Dermis blood vessel endothelial cell (primary cell): ENCODE measurements around the gene KCNK17. TPM values are rescaled to one million over a fixed set of nuclear protein-coding genes. Genes with fewer than 3 reads are reported as not detected.

ENCODE experiments used
- DNase-seq: peaks from one replicate; pipeline ENCODE4 v3.0.0; 2010
- total RNA-seq: library from RNA; depleted of rRNA; stranded (reverse); fragments of >200 nt; gene quantifications from 2 replicates; pipeline ENCODE4 v1.2.3, GENCODE V29; 2014

KCNK17 gene
- total RNA-seq, 1 donor from 2014 or later: not detected

- no peak for DNase-seq
Observed at GRCh38 chr6:39335780-39336545, 21.7 kb upstream of the KCNK17 start.

DNA sequence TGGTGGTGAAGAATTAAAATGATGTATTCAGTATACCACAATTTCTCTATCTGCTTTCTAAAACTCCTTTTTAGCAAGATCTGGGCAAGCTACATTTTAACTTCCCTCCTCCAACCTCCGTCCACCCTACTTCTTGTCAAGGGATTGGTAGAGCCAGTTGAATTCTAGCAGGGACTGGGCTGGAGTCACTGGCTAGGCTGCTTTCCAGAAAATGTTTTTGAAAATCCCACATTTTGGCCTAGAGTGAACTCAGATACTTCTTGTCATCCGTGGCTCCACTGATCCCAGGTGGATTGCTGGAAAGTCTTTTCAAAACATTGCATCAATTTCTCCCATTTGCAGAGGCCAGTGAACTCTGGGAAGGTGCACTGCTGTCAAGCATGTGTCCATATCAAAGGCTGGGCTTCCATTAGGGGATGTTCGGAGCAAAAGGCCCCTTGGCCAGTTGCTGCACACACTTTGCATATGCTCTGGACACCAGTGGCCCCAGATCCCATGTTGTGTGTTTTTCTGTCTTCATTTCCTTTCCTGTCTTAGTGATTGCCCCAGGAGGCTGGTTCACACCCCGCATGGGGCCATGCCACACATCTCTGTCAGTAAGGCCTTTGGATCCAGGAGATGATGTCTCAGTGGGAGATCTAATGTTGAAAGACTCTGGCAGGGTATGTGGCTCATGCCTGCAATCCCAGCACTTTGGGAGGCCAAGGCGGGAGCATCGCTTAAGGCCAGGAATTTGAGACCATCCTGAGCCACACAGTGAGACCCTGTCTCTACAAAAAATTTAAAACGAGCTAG, 19.6 kb upstream of the KCNK17 start:
- DNase-seq: no peak

GRCh38 chr6:39330476-39330875, 16.3 kb upstream of the KCNK17 start:
- DNase-seq: no peak

GRCh38 chr6:39330057-39330456, 15.8 kb upstream of the KCNK17 start:
- no peak for DNase-seq

GRCh38 chr6:39328066-39328465, 13.8 kb upstream of the KCNK17 start:
- DNase-seq: no peak

GRCh38 chr6:39327507-39327906, 13.3 kb upstream of the KCNK17 start:
- DNase-seq: no peak

DNA sequence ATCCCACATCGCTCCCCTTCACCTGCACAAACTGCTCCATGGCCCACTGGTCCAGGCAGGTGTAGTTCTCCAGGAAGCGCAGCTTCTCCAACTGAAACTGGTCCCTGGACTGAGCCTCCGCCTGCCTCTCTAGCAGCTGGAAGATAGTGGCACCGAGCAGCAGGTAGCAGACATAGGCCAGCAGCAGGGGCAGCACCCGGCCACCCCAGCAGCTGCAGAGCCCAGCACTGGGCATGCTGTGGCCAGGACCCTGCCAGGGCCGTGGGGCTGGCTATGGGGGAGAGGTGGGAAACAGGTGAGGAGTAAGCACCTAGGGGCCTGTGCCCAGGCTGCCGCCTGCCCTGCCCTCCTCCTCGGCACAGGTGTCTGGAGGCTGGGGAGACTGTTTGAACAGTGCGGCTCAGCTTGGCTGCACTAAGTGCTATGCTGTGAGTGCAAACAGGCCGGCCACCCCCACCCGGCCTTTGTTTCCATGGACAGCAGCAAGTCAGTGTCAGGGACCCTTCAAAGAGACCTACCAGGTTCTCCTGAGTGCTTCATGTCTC, 8.2 kb upstream of the KCNK17 start, which contains the start of gene KCNK16:
Gene KCNK16, minus strand, starts transcription at position 397 of the 545 bp plus-strand sequence. Its CDS starts 162 bp downstream, at position 235.
- no peak for DNase-seq

DNA sequence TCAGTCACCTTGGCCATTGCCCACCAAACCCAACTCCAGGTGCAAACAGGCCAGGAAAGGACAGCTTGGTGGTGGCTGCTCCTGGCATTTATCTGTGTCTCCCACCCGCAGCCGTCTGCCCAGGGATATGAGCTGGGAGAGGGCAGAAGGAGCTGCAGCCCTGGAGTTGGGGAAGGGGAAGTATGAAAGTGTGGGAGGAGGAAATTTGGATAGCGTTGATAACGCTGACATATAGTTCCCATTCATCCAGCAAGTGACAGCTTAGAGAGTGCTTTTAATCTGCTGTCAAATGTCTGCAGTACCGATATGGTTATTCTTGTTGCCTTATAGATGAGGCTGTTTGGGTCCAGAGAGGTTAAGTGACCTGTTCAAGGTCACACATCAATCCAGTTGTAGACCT, 7.5 kb upstream of the KCNK17 start:
- DNase-seq: no peak

DNA sequence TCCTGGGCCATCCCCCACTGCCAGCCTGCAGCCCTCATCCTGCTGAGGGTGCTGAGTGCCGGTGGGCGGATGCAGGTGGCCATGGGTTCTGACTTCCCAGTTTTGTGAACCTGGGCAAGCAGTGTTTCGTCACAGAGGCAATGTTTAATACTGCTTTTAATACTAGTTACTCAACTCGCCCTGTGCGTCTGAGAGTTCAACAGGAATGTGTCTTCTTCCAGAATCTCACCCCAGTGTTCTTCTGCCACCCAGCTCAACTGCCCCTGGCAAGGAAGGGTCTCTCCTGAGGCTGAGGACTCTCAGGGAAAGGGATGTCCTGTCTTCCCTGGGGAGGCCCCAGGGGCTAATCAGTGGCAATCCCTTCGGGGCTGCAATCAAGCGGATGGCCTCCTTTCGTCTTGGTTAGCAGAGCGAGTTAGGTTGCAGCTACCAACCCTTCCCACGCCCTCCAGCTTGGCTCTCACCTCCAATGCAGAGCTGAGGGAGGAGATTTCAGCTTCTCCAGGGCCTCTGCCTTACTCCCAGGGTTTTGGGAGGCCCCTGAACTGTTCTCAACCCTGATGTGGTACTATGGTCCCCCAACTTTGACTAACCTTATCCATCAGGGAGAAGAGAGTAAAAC, 6.3 kb upstream of the KCNK17 start:
- no peak for DNase-seq

- DNase-seq: no peak
Observed at GRCh38 chr6:39319621-39320362, 5.6 kb upstream of the KCNK17 start.

DNA sequence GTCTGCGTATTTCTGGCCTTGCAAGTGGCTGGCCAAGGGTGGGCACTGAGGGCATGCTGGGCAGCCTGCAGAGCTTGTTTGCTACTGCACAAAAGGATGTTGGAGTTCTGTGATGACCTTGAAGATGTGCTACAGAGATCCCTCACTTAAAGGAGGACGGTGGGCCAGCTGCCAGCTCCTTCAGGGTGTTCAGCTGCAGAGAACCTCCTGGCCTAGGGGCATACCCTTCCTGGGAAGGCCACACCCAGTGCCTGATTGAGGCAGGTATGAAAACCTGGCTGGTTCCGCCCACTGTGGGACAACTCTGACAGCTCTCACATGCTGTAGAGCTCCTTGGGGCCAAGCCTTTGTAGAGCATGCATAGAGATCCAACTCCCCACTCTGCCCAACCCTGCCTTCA, 3.0 kb upstream of the KCNK17 start:
- DNase-seq: no peak

GRCh38 chr6:39313526-39314272, 520 bp downstream of the KCNK17 start:
- no peak for DNase-seq

DNA sequence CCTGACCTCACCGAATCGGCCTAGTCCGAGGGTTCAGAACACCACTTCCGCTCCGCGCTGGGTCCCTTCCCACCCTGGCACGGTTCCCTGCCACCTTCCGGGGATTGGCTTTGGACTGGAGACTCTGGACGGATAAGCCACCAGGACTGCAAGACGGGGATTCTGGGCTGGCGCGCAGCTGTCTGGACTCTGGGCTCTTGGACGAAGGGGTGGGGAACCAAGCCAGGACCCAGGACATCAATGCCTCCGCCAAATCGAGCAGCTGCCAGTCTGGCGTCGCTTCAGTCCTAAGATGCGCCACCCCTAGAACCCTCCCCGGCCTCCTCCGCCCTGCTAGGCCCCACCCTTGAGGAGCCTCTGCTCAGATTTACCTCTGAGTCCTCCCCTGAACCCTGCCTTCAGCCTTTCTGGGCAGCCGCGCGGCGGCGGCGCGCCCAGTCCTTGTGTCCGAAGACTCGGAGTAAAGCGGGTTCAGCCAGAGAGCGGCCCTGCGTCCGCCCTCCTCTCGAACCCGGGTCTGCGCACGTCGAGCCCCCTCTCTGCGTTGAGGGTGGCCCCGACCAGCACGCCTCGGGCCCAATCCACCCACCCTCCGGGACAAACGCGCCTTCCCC, 1.2 kb downstream of the KCNK17 start:
- no peak for DNase-seq

GRCh38 chr6:39310542-39310941, 3.7 kb downstream of the KCNK17 start:
- no peak for DNase-seq

GRCh38 chr6:39309942-39310531, 4.2 kb downstream of the KCNK17 start:
- DNase-seq: peak; percentile 81

DNA sequence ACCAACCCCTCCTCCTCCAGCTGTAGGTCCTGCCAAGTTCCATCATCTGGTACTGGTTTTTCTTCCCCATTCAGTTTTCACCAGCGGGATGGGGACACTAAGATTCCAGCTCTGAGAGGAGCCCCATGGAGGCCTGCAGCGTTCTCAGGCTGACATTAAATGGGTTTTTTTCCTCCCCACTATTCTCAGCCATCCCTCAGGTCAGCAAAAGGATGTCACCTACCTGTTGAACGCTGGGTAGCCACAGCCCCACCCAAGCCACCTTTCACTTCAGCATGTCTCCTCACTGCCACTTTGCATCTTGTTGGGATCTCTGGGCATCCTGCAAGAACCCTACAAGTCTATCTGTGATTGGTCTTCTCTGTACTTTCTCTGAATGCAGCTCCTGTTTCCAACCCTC, 6.8 kb downstream of the KCNK17 start:
- no peak for DNase-seq

- no peak for DNase-seq
Observed at GRCh38 chr6:39304951-39305350, 9.3 kb downstream of the KCNK17 start.

GRCh38 chr6:39303425-39304153, 10.6 kb downstream of the KCNK17 start:
- DNase-seq: no peak

DNA sequence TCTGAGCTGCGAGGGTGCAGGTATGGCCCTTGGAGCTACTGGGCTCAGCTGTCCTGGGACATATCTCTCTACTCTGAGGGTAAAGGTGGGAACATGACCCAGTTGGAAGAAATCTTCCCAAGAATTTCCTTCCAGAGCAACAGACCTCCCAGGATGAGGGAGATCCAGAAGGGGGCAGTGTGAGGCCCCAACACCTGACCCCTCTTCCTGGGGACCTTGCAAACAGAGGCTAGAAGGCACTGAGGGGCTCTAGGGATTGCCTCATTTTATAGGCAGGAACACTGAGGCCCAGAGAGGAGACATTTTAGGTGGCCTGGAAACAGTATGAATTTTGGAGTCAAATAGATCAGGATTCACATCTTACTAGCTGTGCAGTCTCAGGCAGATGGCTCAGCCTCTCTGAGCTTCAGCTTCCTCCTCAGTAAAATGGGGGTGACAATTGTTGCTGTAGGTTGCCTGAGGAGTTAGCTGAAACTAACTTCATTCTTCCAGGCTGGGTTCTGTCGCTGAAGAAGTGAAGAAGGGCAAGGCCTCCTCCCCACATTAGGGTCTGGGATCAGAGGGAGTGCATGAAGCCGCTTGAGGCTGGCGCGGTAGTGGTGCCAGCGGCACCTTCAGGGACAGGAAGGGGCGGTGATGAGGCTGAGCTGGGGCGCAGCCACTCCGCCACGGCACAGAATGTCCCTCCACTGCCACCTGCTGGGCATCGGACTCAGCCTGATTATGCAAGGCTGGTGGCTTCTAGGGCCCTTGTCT, 11.4 kb downstream of the KCNK17 start:
- peak; percentile 81 for DNase-seq
